Muscle layer of colon (tissue), 2 donors: ENCODE measurements around the gene ZNF341.

ENCODE experiments used
- H3K27ac ChIP-seq: one replicate; pipeline ENCODE4 v1.7.0; 2013; ENCODE audit warnings: low read depth, mild to moderate bottlenecking, low read length, moderate library complexity
- H3K27me3 ChIP-seq, 2 donors: one replicate each; pipeline ENCODE4 v1.7.0; 2013; ENCODE audit warnings: low read length in 2 of 2, mild to moderate bottlenecking in 2 of 2; ENCODE audit not compliant: insufficient read depth in 2 of 2, control insufficient read depth in 1 of 2
- H3K36me3 ChIP-seq: one replicate; pipeline ENCODE4 v1.7.0; 2013; ENCODE audit warnings: mild to moderate bottlenecking, low read length; ENCODE audit not compliant: insufficient read depth
- H3K4me1 ChIP-seq: one replicate; pipeline ENCODE4 v1.7.0; 2013; ENCODE audit warnings: mild to moderate bottlenecking, low read length; ENCODE audit not compliant: insufficient read depth
- H3K4me3 ChIP-seq, 2 donors: one replicate each; pipeline ENCODE4 v1.7.0; 2013; ENCODE audit warnings: low read length in 2 of 2, low read depth in 1 of 2, mild to moderate bottlenecking in 1 of 2, moderate library complexity in 1 of 2
- H3K9ac ChIP-seq: one replicate; pipeline ENCODE4 v1.7.0; 2013; ENCODE audit warnings: low read length
- H3K9me3 ChIP-seq: one replicate; pipeline ENCODE4 v1.7.0; 2013; ENCODE audit warnings: mild to moderate bottlenecking, low read length
- donor health status: abdominal sarcoma.
- donor health status: Adenocarcinoma of cecum.

Gene ZNF341

GRCh38 chr20:33704197-33704924 is 27.4 kb upstream of the ZNF341 start:
- no peaks in the 10 kb centered on the region for H3K27me3 ChIP-seq
- no peaks in the 10 kb centered on the region for H3K4me1 ChIP-seq
- H3K27ac ChIP-seq = no peak overlapping the region
- no peak overlapping the region for H3K4me3 ChIP-seq
- no peak overlapping the region for H3K9ac ChIP-seq
- H3K36me3 ChIP-seq = peaks cover 9% of the 10 kb centered on the region
- H3K9me3 ChIP-seq = no peaks in the 10 kb centered on the region

- Histone ChIP-seq H3K4me3 (no peak overlapping the region), H3K4me1 (no peaks in the 10 kb centered on the region), H3K27me3 (no peaks in the 10 kb centered on the region), H3K9me3 (no peaks in the 10 kb centered on the region), H3K9ac (no peak overlapping the region), H3K27ac (no peak overlapping the region), H3K36me3 (peaks cover 32% of the 10 kb centered on the region)
Measured at GRCh38 chr20:33707668-33708067, 24.1 kb upstream of the ZNF341 start.

GRCh38 chr20:33709398-33709797 is 22.4 kb upstream of the ZNF341 start:
- H3K27me3 ChIP-seq = no peaks in the 10 kb centered on the region
- no peaks in the 10 kb centered on the region for H3K4me1 ChIP-seq
- no peak overlapping the region for H3K4me3 ChIP-seq
- peaks cover 42% of the 10 kb centered on the region for H3K36me3 ChIP-seq
- H3K9me3 ChIP-seq = no peaks in the 10 kb centered on the region
- H3K9ac ChIP-seq = no peak overlapping the region
- H3K27ac ChIP-seq = no peak overlapping the region

GRCh38 chr20:33709905-33710541 is 21.8 kb upstream of the ZNF341 start:
- Histone ChIP-seq H3K27ac (no peak overlapping the region), H3K4me3 (no peak overlapping the region), H3K9me3 (no peaks in the 10 kb centered on the region), H3K27me3 (no peaks in the 10 kb centered on the region), H3K36me3 (peaks cover 46% of the 10 kb centered on the region), H3K4me1 (no peaks in the 10 kb centered on the region), H3K9ac (no peak overlapping the region)

- Histone ChIP-seq H3K4me3 (no peak overlapping the region), H3K9ac (no peak overlapping the region), H3K27ac (no peak overlapping the region), H3K4me1 (no peaks in the 10 kb centered on the region), H3K36me3 (peaks cover 46% of the 10 kb centered on the region), H3K9me3 (no peaks in the 10 kb centered on the region), H3K27me3 (no peaks in the 10 kb centered on the region)
Measured at GRCh38 chr20:33710681-33711445, 20.9 kb upstream of the ZNF341 start.

GRCh38 chr20:33711446-33711738 is 20.4 kb upstream of the ZNF341 start:
- Histone ChIP-seq H3K27ac (no peak overlapping the region), H3K36me3 (peaks cover 46% of the 10 kb centered on the region), H3K9ac (no peak overlapping the region), H3K27me3 (no peaks in the 10 kb centered on the region), H3K4me1 (no peaks in the 10 kb centered on the region), H3K9me3 (no peaks in the 10 kb centered on the region), H3K4me3 (no peak overlapping the region)

- Histone ChIP-seq H3K4me3 (no peak overlapping the region), H3K9me3 (no peaks in the 10 kb centered on the region), H3K36me3 (peaks cover 37% of the 10 kb centered on the region), H3K4me1 (peaks cover 2% of the 10 kb centered on the region), H3K9ac (no peak overlapping the region), H3K27me3 (no peaks in the 10 kb centered on the region), H3K27ac (no peak overlapping the region)
Measured at GRCh38 chr20:33713865-33714367, 17.9 kb upstream of the ZNF341 start.

GRCh38 chr20:33716498-33716897 is 15.3 kb upstream of the ZNF341 start:
- Histone ChIP-seq H3K9ac (no peak overlapping the region), H3K27ac (no peak overlapping the region), H3K36me3 (peaks cover 23% of the 10 kb centered on the region), H3K4me1 (peaks cover 9% of the 10 kb centered on the region), H3K9me3 (no peaks in the 10 kb centered on the region), H3K27me3 (no peaks in the 10 kb centered on the region), H3K4me3 (no peak overlapping the region)

GRCh38 chr20:33719277-33719988 is 12.4 kb upstream of the ZNF341 start:
- Histone ChIP-seq H3K27me3 (no peaks in the 10 kb centered on the region), H3K4me1 (peaks cover 9% of the 10 kb centered on the region), H3K4me3 (peak overlapping the region; percentile 71 to 88), H3K27ac (peak overlapping the region; percentile 78), H3K9me3 (no peaks in the 10 kb centered on the region), H3K9ac (peak overlapping the region; percentile 25), H3K36me3 (peaks cover 4% of the 10 kb centered on the region)

GRCh38 chr20:33719989-33720709 is 11.6 kb upstream of the ZNF341 start, which contains the start of gene PXMP4:
Gene PXMP4, minus strand, starts transcription at chr20:33720310. Its CDS starts 103 bp downstream, at chr20:33720207.
- H3K4me3 ChIP-seq = peak within 1 kb of the TSS; percentile 71 to 88
- peak within 1 kb of the TSS; percentile 25 for H3K9ac ChIP-seq
- H3K27me3 ChIP-seq = no peaks in the 10 kb centered on the region
- peak within 1 kb of the TSS; percentile 78 for H3K27ac ChIP-seq
- no peaks in the 10 kb centered on the region for H3K9me3 ChIP-seq
- H3K4me1 ChIP-seq = peaks cover 9% of the 10 kb centered on the region
- no peaks in the 10 kb centered on the region for H3K36me3 ChIP-seq
